Liver (tissue), 9 donors: ENCODE measurements around the gene SIGLEC1. TPM values are rescaled to one million over a fixed set of nuclear protein-coding genes. Genes with fewer than 3 reads are reported as not detected.

ENCODE experiments used
- DNase-seq: peaks from one replicate; pipeline ENCODE4 v3.0.0-alpha.2; 2017; ENCODE audit warnings: low spot score
- H3K27ac ChIP-seq, 2 donors: one replicate each; pipeline ENCODE4 v1.7.0; 2013; ENCODE audit warnings: inconsistent platforms in 2 of 2, low read length in 2 of 2, control low read depth in 1 of 2, low read depth in 1 of 2, mild to moderate bottlenecking in 1 of 2
- H3K27me3 ChIP-seq, 4 donors: one replicate each; pipeline versions ENCODE4 v1.6.1 to v1.7.0; 2013; ENCODE audit warnings: low read length in 3 of 4, inconsistent platforms in 1 of 4, mild to moderate bottlenecking in 1 of 4, moderate library complexity in 1 of 4; ENCODE audit not compliant: control insufficient read depth in 4 of 4, insufficient read depth in 4 of 4
- H3K36me3 ChIP-seq, 4 donors: one replicate each; pipeline versions ENCODE4 v1.6.1 to v1.7.0; 2013; ENCODE audit warnings: low read length in 3 of 4, mild to moderate bottlenecking in 3 of 4, low read depth in 1 of 4, moderate library complexity in 1 of 4; ENCODE audit not compliant: control insufficient read depth in 4 of 4, insufficient read depth in 3 of 4
- H3K4me1 ChIP-seq, 4 donors: one replicate each; pipeline versions ENCODE4 v1.6.1 to v1.7.0; 2013; ENCODE audit warnings: low read length in 3 of 4, mild to moderate bottlenecking in 3 of 4, moderate library complexity in 1 of 4; ENCODE audit not compliant: control insufficient read depth in 4 of 4, insufficient read depth in 4 of 4
- H3K4me3 ChIP-seq, 3 donors: one replicate each; pipeline versions ENCODE4 v1.6.1 to v1.7.0; 2013; ENCODE audit warnings: low read length in 3 of 3, control low read depth in 1 of 3, low read depth in 1 of 3, mild to moderate bottlenecking in 1 of 3
- H3K9ac ChIP-seq, 2 donors: one replicate each; pipeline ENCODE4 v1.7.0; 2013; ENCODE audit warnings: low read length in 2 of 2, mild to moderate bottlenecking in 2 of 2, moderate library complexity in 2 of 2, control low read depth in 1 of 2, low read depth in 1 of 2
- H3K9me3 ChIP-seq, 4 donors: one replicate each; pipeline versions ENCODE4 v1.6.1 to v1.7.0; 2013; ENCODE audit warnings: low read length in 3 of 4; ENCODE audit not compliant: control insufficient read depth in 4 of 4
- EGR1 ChIP-seq, 2 donors: IDR thresholded peaks; 2 replicates each; pipeline ENCODE4 v1.6.1; 2016 to 2018; ENCODE audit warnings: antibody characterized with exemption in 2 of 2, low read depth in 2 of 2
- FOXA1 ChIP-seq: IDR thresholded peaks from 2 replicates; pipeline ENCODE4 v1.6.1; 2016; ENCODE audit warnings: antibody characterized with exemption
- FOXA2 ChIP-seq: IDR thresholded peaks from 2 replicates; pipeline ENCODE4 v1.6.1; 2016; ENCODE audit warnings: antibody characterized with exemption
- GABPA ChIP-seq, 2 donors: IDR thresholded peaks in 1 of 2; conservative IDR thresholded peaks in 1 of 2; 2 replicates each; pipeline ENCODE4 v1.6.1; 2016; ENCODE audit warnings: antibody characterized with exemption in 2 of 2, mild to moderate bottlenecking in 1 of 2, moderate library complexity in 1 of 2
- HNF4A ChIP-seq, 2 donors: conservative IDR thresholded peaks; 2 replicates each; pipeline ENCODE4 v1.6.1; 2016; ENCODE audit warnings: antibody characterized with exemption in 2 of 2, mild to moderate bottlenecking in 2 of 2
- HNF4G ChIP-seq: IDR thresholded peaks from 2 replicates; pipeline ENCODE4 v1.6.1; 2016; ENCODE audit warnings: antibody characterized with exemption
- NR2F2 ChIP-seq: IDR thresholded peaks from 2 replicates; pipeline ENCODE4 v1.6.1; 2016; ENCODE audit warnings: antibody characterized with exemption
- RAD21 ChIP-seq, 2 donors: IDR thresholded peaks; 2 replicates each; pipeline ENCODE4 v1.6.1; 2016; ENCODE audit warnings: antibody characterized with exemption in 2 of 2, mild to moderate bottlenecking in 2 of 2
- RXRA ChIP-seq, 2 donors: IDR thresholded peaks; 2 replicates each; pipeline ENCODE4 v1.6.1; 2017 to 2018; ENCODE audit warnings: antibody characterized with exemption in 2 of 2, mild to moderate bottlenecking in 1 of 2
- SP1 ChIP-seq: IDR thresholded peaks from 2 replicates; pipeline ENCODE4 v1.6.1; 2018; ENCODE audit warnings: antibody characterized with exemption, mild to moderate bottlenecking
- TAF1 ChIP-seq: conservative IDR thresholded peaks from 2 replicates; pipeline ENCODE4 v1.6.1; 2016; ENCODE audit warnings: antibody characterized with exemption, mild to moderate bottlenecking
- YY1 ChIP-seq: IDR thresholded peaks from 2 replicates; pipeline ENCODE4 v1.6.1; 2016; ENCODE audit warnings: antibody characterized with exemption, mild to moderate bottlenecking
- WGBS: extraction: QIAGEN DNeasy Blood & Tissue Kit; methylation state at CpG from one replicate; pipeline ENCODE4 v1.1.7; 2013; 5-methylcytosine and 5-hydroxymethylcytosine counted together
- polyA plus RNA-seq, 2 donors: library from polyadenylated mRNA; stranded (reverse) in 1 of 2; unstranded in 1 of 2; fragments of 200-250 nt in 1 of 2; fragments of >200 nt in 1 of 2; fragmentation: Nextera tagmentation in 1 of 2; extraction: Ambion mirVana in 1 of 2; gene quantifications; one replicate each; pipeline versions ENCODE4 v1.2.1 to v1.2.3, GENCODE V29; 2013 to 2015
- total RNA-seq, 2 donors: library from RNA; depleted of rRNA; stranded (reverse); fragments of >200 nt; gene quantifications; one replicate each; pipeline ENCODE4 v1.2.3, GENCODE V29; 2014
- TF ChIP-seq, protein P1 (sequence below): IDR thresholded peaks from 2 replicates; pipeline ENCODE4 v1.6.1; 2016; ENCODE audit warnings: antibody characterized with exemption
- TF ChIP-seq, protein P2 (sequence below): IDR thresholded peaks from 2 replicates; pipeline ENCODE4 v1.6.1; 2016; ENCODE audit warnings: antibody characterized with exemption, mild to moderate bottlenecking
- TF ChIP-seq, protein P3 (sequence below): IDR thresholded peaks from 2 replicates; pipeline ENCODE4 v1.6.1; 2016; ENCODE audit warnings: antibody characterized with exemption
- TF ChIP-seq, protein P4 (sequence below): fragments of 150-350 bp; IDR thresholded peaks from 2 replicates; pipeline ENCODE4 v1.5.1; 2017; ENCODE audit warnings: improper control_type of control experiment, low read depth, low read length; ENCODE audit not compliant: missing input control
- donor health status: healthy.
- donor health status: healthy.
- donor health status: healthy.
- donor health status: healthy.
- donor health status: healthy.

The SIGLEC1 gene
- total and polyA plus RNA-seq, 4 donors, result 2.3 to 7.8 (median 7.1) TPM

DNA sequence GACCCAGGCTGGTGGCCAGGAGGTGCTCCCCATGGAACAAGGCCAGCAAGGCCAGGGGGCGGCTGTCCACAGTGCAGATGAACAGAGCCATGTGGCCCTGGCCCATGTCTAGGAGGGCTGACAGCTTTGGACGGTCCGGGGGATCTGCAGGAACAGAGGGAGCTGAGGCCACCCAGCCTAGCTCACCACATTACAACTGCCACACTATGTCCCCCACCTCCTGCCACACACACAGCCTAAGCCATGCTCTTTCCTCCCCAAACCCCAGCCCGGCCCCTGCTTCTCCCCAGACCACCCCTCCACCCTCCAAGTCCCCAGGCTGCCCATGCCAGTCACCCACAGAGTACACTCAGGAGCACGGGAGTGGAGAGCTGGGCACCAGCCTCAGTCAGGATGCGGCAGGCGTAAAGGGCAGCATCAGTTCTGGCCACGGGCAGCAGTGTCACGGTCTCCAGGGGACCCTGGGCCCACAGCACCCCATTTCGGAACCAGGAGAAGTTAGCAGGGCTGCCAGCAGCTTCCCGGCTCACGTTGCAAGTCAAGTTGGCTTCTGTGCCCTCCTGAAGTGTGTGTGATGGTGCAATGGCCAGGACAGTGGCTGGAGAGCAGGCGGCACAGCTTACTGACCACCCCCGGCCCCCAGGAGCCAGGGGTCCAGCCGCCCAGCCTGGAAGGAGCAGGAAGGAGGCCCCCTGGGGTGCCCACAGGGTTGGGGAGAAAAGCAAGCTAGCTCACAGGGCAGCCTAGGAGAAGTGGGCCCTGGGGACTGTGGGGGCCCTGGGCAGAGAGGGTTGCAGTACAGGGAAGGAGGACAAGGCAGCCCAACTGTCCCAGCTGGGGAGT, 15.4 kb downstream of the SIGLEC1 start:
- H3K9ac ChIP-seq, result no peak overlapping the region
- H3K27ac ChIP-seq, result no peak overlapping the region
- no peak overlapping the region for H3K4me3 ChIP-seq
- no peak for DNase-seq
- peaks cover 0 to 3% (median 0%) of the 10 kb centered on the region in 4 donors for H3K9me3 ChIP-seq
- H3K27me3 ChIP-seq, result no peaks in the 10 kb centered on the region
- TF ChIP-seq, protein P1, sequence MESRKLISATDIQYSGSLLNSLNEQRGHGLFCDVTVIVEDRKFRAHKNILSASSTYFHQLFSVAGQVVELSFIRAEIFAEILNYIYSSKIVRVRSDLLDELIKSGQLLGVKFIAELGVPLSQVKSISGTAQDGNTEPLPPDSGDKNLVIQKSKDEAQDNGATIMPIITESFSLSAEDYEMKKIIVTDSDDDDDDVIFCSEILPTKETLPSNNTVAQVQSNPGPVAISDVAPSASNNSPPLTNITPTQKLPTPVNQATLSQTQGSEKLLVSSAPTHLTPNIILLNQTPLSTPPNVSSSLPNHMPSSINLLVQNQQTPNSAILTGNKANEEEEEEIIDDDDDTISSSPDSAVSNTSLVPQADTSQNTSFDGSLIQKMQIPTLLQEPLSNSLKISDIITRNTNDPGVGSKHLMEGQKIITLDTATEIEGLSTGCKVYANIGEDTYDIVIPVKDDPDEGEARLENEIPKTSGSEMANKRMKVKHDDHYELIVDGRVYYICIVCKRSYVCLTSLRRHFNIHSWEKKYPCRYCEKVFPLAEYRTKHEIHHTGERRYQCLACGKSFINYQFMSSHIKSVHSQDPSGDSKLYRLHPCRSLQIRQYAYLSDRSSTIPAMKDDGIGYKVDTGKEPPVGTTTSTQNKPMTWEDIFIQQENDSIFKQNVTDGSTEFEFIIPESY, result no peak
- TF ChIP-seq EGR1 (IDR thresholded peaks at IDR 0.05; ENCODE audit: low read depth in 2 of 2) (no peak), RAD21 (IDR thresholded peaks at IDR 0.05) (no peak), NR2F2 (no peak), SP1 (no peak), HNF4A (conservative IDR thresholded peaks at IDR 0.05) (no peak), GABPA (IDR thresholded peaks at IDR 0.05 in 1 of 2, conservative IDR thresholded peaks at IDR 0.05 in 1 of 2) (no peak), HNF4G (no peak), RXRA (IDR thresholded peaks at IDR 0.05) (no peak), FOXA2 (no peak), YY1 (no peak), FOXA1 (no peak), TAF1 (no peak)
- TF ChIP-seq, protein P2, sequence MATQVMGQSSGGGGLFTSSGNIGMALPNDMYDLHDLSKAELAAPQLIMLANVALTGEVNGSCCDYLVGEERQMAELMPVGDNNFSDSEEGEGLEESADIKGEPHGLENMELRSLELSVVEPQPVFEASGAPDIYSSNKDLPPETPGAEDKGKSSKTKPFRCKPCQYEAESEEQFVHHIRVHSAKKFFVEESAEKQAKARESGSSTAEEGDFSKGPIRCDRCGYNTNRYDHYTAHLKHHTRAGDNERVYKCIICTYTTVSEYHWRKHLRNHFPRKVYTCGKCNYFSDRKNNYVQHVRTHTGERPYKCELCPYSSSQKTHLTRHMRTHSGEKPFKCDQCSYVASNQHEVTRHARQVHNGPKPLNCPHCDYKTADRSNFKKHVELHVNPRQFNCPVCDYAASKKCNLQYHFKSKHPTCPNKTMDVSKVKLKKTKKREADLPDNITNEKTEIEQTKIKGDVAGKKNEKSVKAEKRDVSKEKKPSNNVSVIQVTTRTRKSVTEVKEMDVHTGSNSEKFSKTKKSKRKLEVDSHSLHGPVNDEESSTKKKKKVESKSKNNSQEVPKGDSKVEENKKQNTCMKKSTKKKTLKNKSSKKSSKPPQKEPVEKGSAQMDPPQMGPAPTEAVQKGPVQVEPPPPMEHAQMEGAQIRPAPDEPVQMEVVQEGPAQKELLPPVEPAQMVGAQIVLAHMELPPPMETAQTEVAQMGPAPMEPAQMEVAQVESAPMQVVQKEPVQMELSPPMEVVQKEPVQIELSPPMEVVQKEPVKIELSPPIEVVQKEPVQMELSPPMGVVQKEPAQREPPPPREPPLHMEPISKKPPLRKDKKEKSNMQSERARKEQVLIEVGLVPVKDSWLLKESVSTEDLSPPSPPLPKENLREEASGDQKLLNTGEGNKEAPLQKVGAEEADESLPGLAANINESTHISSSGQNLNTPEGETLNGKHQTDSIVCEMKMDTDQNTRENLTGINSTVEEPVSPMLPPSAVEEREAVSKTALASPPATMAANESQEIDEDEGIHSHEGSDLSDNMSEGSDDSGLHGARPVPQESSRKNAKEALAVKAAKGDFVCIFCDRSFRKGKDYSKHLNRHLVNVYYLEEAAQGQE, result no peak
- TF ChIP-seq, protein P3, sequence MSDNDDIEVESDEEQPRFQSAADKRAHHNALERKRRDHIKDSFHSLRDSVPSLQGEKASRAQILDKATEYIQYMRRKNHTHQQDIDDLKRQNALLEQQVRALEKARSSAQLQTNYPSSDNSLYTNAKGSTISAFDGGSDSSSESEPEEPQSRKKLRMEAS, result no peak
- TF ChIP-seq, protein P4, sequence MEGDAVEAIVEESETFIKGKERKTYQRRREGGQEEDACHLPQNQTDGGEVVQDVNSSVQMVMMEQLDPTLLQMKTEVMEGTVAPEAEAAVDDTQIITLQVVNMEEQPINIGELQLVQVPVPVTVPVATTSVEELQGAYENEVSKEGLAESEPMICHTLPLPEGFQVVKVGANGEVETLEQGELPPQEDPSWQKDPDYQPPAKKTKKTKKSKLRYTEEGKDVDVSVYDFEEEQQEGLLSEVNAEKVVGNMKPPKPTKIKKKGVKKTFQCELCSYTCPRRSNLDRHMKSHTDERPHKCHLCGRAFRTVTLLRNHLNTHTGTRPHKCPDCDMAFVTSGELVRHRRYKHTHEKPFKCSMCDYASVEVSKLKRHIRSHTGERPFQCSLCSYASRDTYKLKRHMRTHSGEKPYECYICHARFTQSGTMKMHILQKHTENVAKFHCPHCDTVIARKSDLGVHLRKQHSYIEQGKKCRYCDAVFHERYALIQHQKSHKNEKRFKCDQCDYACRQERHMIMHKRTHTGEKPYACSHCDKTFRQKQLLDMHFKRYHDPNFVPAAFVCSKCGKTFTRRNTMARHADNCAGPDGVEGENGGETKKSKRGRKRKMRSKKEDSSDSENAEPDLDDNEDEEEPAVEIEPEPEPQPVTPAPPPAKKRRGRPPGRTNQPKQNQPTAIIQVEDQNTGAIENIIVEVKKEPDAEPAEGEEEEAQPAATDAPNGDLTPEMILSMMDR, result no peak
- H3K36me3 ChIP-seq, result no peaks in the 10 kb centered on the region
- H3K4me1 ChIP-seq, result no peaks in the 10 kb centered on the region
- WGBS, result 84% methylated on average over 15 of the region's 15 CpGs
